ENCODE data around the gene SASH1.

SASH1 gene

DNA sequence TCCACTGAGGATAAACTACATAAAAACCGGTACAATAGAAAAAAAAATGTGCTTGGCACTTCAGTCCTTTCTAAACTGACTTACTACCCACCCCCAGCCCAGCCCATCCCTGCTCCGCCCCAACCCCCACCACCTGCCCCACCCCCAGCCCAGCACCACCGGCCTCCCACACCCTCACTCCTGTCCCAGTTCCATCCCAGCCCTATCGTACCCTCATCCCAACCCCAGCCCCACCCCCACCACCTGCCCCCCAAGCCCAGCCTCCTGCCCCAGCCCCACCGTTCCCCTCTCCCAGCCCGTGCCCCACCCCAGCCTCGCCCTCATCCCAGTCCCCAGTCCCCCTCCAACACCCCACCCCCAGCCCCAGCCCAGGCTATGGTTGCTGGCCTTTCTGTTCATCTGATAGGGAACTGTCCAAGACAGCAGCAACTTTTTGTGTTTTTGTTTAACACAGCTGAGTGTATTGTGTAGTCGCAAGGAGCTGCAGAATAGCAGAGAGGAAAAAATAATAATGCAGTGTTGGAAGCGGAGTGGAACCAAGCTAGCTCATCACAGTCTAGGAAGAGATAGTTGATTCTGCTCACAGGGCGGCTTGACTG lies 61.9 kb downstream of the SASH1 start:
- ChIA-PET POLR2A (no interaction called here), CTCF (no interaction called here)

DNA sequence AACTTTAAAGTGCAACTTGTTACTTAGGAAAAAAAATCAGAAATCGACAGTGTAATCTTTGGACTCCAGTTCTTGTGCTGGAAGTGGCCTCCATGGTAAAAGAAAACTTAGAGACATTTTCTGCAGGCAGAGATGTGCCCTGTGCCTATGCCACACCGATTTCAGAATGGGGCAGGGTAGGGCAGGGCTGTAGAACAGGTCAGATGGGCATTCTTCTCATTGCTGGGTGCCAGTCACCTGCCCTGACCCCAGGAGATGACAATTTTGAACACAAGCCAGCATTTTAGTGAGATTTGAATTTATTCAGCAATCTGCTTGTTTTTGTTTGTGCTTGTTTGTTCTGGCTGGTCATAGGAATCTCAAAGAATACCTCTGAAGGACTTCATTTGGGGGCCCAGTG lies 63.3 kb downstream of the SASH1 start:
- CTCF ChIA-PET: no interaction called here
- no peak for DNase-seq (ENCODE audit: extremely low spot score)
- POLR2A ChIA-PET: no interaction called here
- TF ChIP-seq, protein P1, sequence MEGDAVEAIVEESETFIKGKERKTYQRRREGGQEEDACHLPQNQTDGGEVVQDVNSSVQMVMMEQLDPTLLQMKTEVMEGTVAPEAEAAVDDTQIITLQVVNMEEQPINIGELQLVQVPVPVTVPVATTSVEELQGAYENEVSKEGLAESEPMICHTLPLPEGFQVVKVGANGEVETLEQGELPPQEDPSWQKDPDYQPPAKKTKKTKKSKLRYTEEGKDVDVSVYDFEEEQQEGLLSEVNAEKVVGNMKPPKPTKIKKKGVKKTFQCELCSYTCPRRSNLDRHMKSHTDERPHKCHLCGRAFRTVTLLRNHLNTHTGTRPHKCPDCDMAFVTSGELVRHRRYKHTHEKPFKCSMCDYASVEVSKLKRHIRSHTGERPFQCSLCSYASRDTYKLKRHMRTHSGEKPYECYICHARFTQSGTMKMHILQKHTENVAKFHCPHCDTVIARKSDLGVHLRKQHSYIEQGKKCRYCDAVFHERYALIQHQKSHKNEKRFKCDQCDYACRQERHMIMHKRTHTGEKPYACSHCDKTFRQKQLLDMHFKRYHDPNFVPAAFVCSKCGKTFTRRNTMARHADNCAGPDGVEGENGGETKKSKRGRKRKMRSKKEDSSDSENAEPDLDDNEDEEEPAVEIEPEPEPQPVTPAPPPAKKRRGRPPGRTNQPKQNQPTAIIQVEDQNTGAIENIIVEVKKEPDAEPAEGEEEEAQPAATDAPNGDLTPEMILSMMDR (IDR thresholded peaks at IDR 0.05; ENCODE audit: control extremely low read depth, extremely low read depth, low read depth, missing control alignments): no peak

More for the DNA sequence above, 61.9 kb downstream of the SASH1 start:
- TF ChIP-seq, protein P1 (IDR thresholded peaks at IDR 0.05; ENCODE audit: control extremely low read depth, extremely low read depth, low read depth, missing control alignments): no peak
- DNase-seq (ENCODE audit: extremely low spot score): no peak

DNA sequence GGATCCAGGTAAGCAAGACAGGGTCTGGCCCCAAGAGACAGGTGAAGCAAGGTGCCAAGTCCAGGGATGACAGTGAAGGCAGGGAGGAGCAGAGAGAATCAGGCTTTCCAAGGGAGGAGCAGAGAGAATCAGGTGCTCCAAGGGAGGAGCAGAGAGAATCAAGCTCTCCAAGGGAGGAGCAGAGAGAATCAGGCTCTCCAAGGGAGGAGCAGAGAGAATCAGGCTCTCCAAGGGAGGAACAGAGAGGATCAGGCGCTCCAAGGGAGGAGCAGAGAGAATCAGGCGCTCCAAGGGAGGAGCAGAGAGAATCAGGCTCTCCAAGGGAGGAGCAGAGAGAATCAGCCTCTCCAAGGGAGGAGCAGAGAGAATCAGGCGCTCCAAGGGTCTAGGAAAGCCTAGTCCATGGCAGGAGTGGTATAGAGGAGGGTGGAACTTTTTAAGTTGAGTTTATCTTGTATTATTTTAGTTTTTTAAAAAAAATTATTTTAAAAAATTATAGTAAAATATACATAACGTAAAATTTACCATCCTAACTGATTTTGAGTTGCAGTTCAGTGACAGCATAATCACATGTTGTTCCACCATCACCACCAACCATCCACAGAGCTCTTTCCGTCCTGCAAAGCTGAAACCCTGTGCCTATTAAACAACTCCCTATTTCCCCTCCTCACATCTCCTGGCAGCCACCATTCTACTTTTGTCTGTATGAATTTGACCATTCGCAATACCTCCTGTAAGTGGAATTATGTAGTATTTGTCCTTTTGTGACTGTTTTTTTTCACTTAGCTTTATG lies 64.1 kb downstream of the SASH1 start:
- no peak for DNase-seq (ENCODE audit: extremely low spot score)
- POLR2A ChIA-PET: no interaction called here
- TF ChIP-seq, protein P1 (IDR thresholded peaks at IDR 0.05; ENCODE audit: control extremely low read depth, extremely low read depth, low read depth, missing control alignments): no peak
- CTCF ChIA-PET: no interaction called here

DNA sequence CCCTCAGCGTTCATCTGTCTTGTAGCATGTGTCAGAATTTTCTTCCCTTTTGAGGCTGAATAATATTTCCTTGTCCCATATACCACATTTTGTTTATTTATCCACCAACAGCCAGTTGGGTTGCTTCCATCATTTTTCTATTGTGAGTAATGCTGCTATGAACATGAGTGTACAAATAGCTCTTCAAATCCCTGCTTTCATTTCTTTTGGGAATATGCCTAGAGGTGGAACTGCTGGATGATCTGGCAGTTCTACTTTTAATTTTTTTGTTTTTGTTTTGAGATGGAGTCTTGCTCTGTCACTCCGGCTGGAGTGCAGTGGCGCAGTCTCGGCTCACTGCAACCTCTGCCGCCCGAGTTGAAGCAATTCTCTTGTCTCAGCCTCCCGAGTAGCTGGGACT lies 64.7 kb downstream of the SASH1 start:
- CTCF ChIA-PET: no interaction called here
- DNase-seq (ENCODE audit: extremely low spot score): no peak
- TF ChIP-seq, protein P1 (IDR thresholded peaks at IDR 0.05; ENCODE audit: control extremely low read depth, extremely low read depth, low read depth, missing control alignments): no peak
- POLR2A ChIA-PET: no interaction called here

DNA sequence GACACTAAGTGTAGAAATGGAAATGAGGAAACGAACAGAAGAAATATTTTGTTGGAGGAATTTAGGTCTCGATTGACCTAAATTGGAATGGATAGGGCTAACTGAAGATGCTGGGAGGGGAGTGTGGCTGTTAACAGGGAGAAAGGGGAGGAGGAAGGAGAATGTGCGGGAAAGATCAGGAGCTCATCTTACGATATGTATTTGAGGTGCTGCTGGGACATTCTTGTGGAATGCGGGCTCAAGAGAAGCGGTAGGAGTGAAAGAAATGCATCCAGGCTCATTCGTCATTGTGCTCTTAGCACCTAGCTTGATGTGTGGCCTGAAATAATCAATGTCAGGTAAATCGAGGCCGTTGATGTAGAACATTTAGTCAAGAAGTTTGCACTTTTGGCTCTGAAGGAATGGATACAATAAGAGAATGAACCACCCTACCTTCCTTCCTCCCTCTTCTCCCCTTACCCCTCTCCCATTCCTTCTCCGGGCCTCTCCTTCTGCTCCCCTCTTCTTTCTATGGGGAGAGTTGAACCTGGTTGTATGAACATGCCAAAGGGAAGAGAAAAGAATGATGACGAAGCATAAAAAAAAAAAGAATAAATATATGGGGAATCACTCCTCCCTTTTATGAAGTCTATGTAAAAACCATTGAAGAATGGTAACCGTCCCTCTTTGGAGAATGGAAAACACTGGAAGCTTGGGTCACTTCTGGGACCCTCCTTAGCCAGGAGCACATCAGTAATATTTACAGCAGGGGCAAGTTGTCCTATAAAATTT lies 70.9 kb downstream of the SASH1 start:
- POLR2A ChIA-PET: no interaction called here
- CTCF ChIA-PET: interaction anchor here (0.8 to 1.4 kb wide), 2 partner anchors 14 to 51 kb away, joined by 3 read pairs; no protein-coding TSS in a partner anchor
- DNase-seq (ENCODE audit: extremely low spot score): no peak
- TF ChIP-seq, protein P1 (IDR thresholded peaks at IDR 0.05; ENCODE audit: control extremely low read depth, extremely low read depth, low read depth, missing control alignments): no peak

DNA sequence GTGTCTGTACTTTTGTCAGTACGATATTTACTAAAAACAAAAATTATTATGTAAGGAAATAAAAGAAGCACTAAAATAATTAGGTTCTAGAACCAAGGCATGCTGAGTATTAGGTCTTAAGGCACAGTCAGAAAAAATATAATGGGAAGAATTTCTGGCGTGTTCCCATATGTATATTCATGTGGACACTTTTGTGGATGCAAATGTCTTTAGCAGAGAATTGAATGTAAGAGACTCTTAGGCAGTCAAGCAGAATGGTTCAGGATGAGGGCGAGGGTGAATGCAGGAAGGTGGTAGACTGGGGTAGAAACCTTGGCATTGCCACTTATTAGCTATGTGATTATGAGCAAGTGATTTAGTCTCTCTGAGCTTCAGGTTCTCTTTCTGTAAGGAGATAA lies 71.5 kb downstream of the SASH1 start:
- CTCF ChIA-PET: interaction anchor here (0.8 kb wide), 1 partner anchor 35 kb away, joined by 3 read pairs; no protein-coding TSS in a partner anchor
- POLR2A ChIA-PET: no interaction called here
- DNase-seq (ENCODE audit: extremely low spot score): no peak
- TF ChIP-seq, protein P1 (IDR thresholded peaks at IDR 0.05; ENCODE audit: control extremely low read depth, extremely low read depth, low read depth, missing control alignments): no peak

Measured in GM10248 (cell line).